Measurements from ENCODE around the gene RASA3. TPM values are rescaled to one million over a fixed set of nuclear protein-coding genes. Genes with fewer than 3 reads are reported as not detected.
A peak's percentile ranks its signal among the peaks of the same experiment; 100 is the strongest.
"Not testable (repeated sequence)": the region's sequence is repeated elsewhere in the genome, so short reads cannot be mapped to it uniquely, and the experiment has no call there.

The RASA3 gene
- total RNA-seq, 2 experiments from 2014 or later: 97.2 to 99.3 TPM

- H3K36me3 Mint-ChIP-seq (ENCODE audit: low read depth): peaks cover 14% of the 10 kb centered on the region
- H3K9me3 Mint-ChIP-seq: no peaks in the 10 kb centered on the region
- no peak for DNase-seq
- H3K27me3 Mint-ChIP-seq: peaks cover 31% of the 10 kb centered on the region
- ChIA-PET POLR2A (interaction anchor here (0.6 kb wide), 1 partner anchor 21 kb away, joined by 3 read pairs; no protein-coding TSS in a partner anchor), CTCF (no interaction called here)
- H3K27ac Mint-ChIP-seq: no peak overlapping the region
- peaks cover 40% of the 10 kb centered on the region for H3K4me1 Mint-ChIP-seq
- no peak overlapping the region for H3K4me3 Mint-ChIP-seq
Measured at GRCh38 chr13:114164053-114164452, 31.6 kb upstream of the RASA3 start.

DNA sequence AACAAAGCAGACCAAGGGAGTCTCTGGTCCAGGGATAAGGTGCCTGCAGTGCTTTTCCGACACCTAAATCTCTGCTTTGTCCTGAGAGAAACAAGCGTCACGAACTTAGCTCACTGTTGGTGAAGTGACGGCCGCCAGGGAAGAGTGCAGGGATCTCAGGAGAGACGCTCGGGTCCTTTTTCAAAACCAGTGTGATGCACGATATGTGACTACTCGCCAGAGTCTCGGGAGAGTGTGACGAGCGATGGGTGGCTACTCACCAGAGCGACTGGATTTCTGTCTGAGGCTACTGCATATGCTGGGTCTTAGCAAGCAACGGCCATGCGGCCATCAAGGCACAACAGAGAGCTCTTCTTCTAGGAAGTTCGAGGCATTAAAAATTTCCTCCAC is 30.1 kb upstream of the RASA3 start:
- Mint-ChIP-seq H3K27me3 (peaks cover 32% of the 10 kb centered on the region), H3K4me1 (peaks cover 54% of the 10 kb centered on the region), H3K4me3 (no peak overlapping the region), H3K27ac (peak overlapping the region; percentile 76), H3K36me3 (ENCODE audit: low read depth) (peaks cover 21% of the 10 kb centered on the region), H3K9me3 (no peaks in the 10 kb centered on the region)
- DNase-seq: no peak
- POLR2A ChIA-PET: interaction anchor here (0.8 to 4.2 kb wide), 15 partner anchors 11 to 118 kb away, joined by 3 to 28 read pairs (median 4); partner anchors contain the start of gene RASA3
- CTCF ChIA-PET: interaction anchor here (0.9 to 2.0 kb wide), 7 partner anchors 9 to 52 kb away, joined by 3 to 7 read pairs (median 4); no protein-coding TSS in a partner anchor

GRCh38 chr13:114161644-114162532 is 29.5 kb upstream of the RASA3 start:
- peak; percentile 43 for DNase-seq
- CTCF ChIA-PET: interaction anchor here (0.9 to 2.0 kb wide), 8 partner anchors 9 to 52 kb away, joined by 3 to 7 read pairs (median 4); no protein-coding TSS in a partner anchor
- H3K9me3 Mint-ChIP-seq: no peaks in the 10 kb centered on the region
- H3K4me3 Mint-ChIP-seq: peak overlapping the region; percentile 53
- peak overlapping the region; percentile 76 for H3K27ac Mint-ChIP-seq
- peaks cover 21% of the 10 kb centered on the region for H3K36me3 Mint-ChIP-seq (ENCODE audit: low read depth)
- H3K4me1 Mint-ChIP-seq: peaks cover 59% of the 10 kb centered on the region
- POLR2A ChIA-PET: interaction anchor here (0.7 to 4.2 kb wide), 17 partner anchors 10 to 119 kb away, joined by 3 to 28 read pairs (median 4); partner anchors contain the start of gene RASA3
- peaks cover 32% of the 10 kb centered on the region for H3K27me3 Mint-ChIP-seq

DNA sequence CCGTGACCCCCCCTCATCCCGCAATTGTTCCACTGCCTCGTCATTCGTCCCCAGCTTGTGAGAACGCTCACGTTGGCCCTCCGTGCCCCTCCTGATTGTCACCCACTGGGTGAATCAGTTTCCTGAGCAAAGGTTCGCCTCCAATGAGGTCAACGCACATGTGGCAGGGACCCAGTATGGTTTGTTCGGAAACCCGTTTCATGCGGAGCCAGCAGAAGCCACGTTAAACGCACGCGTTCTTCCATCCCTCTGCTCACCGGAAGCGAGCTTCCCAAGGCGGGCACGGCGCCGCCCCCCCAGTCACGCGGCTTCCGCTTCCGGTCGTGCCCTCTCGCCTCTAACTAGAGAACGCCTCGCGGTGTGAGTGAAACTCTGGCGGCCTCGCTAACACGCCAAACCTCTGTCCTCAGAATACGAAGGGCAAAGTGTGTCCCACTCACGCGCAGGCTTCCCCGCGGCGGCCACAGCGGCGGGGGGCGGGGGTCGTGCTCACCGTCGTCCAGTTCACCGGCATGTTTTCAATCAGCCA is 28.7 kb upstream of the RASA3 start:
- ChIA-PET CTCF (interaction anchor here (0.6 to 2.0 kb wide), 5 partner anchors 8 to 50 kb away, joined by 3 to 7 read pairs (median 3); no protein-coding TSS in a partner anchor), POLR2A (interaction anchor here (0.7 to 4.2 kb wide), 8 partner anchors 9 to 96 kb away, joined by 3 to 28 read pairs (median 6); partner anchors contain the start of gene RASA3)
- no peaks in the 10 kb centered on the region for H3K9me3 Mint-ChIP-seq
- H3K27ac Mint-ChIP-seq: no peak overlapping the region
- DNase-seq: no peak
- peaks cover 21% of the 10 kb centered on the region for H3K36me3 Mint-ChIP-seq (ENCODE audit: low read depth)
- H3K27me3 Mint-ChIP-seq: peaks cover 32% of the 10 kb centered on the region
- peaks cover 66% of the 10 kb centered on the region for H3K4me1 Mint-ChIP-seq
- no peak overlapping the region for H3K4me3 Mint-ChIP-seq

DNA sequence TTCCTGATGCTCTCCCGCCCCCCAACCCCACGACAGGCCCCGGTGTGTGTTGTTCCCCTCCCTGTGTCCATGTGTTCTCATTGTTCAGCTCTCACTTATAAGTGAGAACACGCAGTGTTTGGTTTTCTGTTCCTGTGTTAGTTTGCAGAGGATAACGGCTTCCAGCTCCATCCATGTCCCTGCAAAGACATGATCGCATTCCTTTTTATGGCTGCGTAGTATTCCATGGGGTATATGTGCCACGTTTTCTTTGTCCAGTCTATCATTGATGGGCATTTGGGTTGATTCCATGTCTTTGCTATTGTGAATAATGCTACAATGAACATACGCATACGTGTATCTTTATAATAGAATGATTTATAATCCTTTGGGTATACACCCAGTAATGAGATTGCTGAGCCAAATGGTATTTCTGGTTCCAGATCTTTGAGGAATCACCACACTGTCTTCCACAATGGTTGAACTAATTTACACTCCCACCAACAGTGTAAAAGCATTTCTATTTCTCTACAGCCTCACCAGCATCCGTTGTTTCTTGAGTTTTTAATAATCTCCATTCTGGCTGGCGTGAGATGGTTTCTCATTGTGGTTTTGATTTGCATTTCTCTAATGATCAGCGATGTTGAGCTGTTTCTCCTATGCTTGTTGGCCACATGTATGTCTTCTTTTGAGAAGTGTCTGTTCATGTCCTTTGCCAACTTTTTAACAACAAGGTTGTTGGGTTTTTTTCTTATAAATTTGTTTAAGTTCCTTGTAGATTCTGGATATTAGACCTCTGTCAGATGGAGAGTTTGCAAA is 26.6 kb upstream of the RASA3 start:
- Mint-ChIP-seq H3K27me3 (peaks cover 27% of the 10 kb centered on the region), H3K4me1 (peaks cover 70% of the 10 kb centered on the region), H3K36me3 (ENCODE audit: low read depth) (peaks cover 21% of the 10 kb centered on the region), H3K27ac (peak overlapping the region; percentile 3)
- H3K9me3 Mint-ChIP-seq, CTCF ChIA-PET, H3K4me3 Mint-ChIP-seq, DNase-seq: not testable (repeated sequence)
- POLR2A ChIA-PET: interaction anchor here (4.2 kb wide), 1 partner anchor 16 kb away, joined by 26 read pairs; no protein-coding TSS in a partner anchor

- Mint-ChIP-seq H3K27ac (peak overlapping the region; percentile 62), H3K9me3 (peaks cover 6% of the 10 kb centered on the region), H3K4me1 (peaks cover 77% of the 10 kb centered on the region), H3K36me3 (ENCODE audit: low read depth) (peaks cover 28% of the 10 kb centered on the region), H3K4me3 (no peak overlapping the region), H3K27me3 (peaks cover 29% of the 10 kb centered on the region)
- no peak for DNase-seq
- ChIA-PET POLR2A (interaction anchor here (1.1 to 1.7 kb wide), 2 partner anchors 10 to 15 kb away, joined by 6 read pairs; no protein-coding TSS in a partner anchor), CTCF (no interaction called here)
Measured at GRCh38 chr13:114157869-114158495, 25.6 kb upstream of the RASA3 start.

DNA sequence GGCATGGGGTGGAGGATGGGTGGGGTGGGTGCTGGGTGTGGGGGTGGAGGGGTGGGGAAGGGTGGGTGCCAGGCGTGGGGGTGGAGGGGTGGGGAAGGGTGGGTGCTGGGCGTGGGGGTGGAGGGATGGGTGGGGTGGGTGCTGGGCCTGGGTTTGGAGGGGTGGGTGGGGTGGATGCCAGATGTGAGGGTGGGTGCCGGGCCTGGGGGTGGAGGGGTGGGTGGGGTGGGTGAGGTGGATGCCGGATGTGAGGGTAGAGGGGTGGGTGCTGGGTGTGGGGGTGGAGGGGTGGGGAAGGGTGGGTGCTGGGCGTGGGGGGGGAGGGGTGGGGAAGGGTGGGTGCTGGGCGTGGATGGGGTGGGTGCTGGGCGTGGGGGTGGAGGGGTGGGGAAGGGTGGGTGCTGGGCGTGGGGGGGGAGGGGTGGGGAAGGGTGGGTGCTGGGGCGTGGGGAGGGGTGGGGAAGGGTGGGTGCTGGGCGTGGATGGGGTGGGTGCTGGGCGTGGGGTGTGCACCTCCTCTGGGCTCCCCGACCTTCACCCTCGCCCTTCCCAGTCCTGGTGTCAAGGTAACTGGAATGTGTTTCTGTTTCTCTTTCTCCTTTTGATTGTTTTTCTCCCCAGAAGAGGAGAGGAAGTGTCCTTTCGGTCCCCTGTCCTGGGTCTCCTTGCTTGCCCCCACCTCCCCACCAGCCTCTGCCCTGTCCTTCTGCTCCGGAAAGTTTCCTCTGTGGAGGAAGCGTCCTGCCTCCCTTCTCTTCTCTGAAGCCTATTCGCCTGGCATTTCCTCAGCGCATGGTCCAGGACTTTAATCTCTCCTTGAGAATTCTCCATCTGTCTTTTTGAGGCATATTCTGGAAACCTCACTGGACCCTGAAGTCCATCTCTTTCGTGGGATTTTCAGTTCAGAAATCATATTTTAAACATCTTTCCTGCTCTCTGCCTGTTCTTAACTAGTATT is 23.8 kb upstream of the RASA3 start:
- no peak for DNase-seq
- H3K27ac Mint-ChIP-seq: peak overlapping the region; percentile 84
- no peak overlapping the region for H3K4me3 Mint-ChIP-seq
- peaks cover 6% of the 10 kb centered on the region for H3K9me3 Mint-ChIP-seq
- ChIA-PET CTCF (no interaction called here), POLR2A (interaction anchor here (1.1 to 1.7 kb wide), 2 partner anchors 8 to 13 kb away, joined by 6 read pairs; no protein-coding TSS in a partner anchor)
- H3K27me3 Mint-ChIP-seq: peaks cover 23% of the 10 kb centered on the region
- peaks cover 30% of the 10 kb centered on the region for H3K36me3 Mint-ChIP-seq (ENCODE audit: low read depth)
- H3K4me1 Mint-ChIP-seq: peaks cover 76% of the 10 kb centered on the region

GRCh38 chr13:114155320-114155719 is 22.9 kb upstream of the RASA3 start:
- no peak overlapping the region for H3K4me3 Mint-ChIP-seq
- H3K36me3 Mint-ChIP-seq (ENCODE audit: low read depth): peaks cover 30% of the 10 kb centered on the region
- DNase-seq: no peak
- ChIA-PET CTCF (no interaction called here), POLR2A (no interaction called here)
- peaks cover 6% of the 10 kb centered on the region for H3K9me3 Mint-ChIP-seq
- peaks cover 18% of the 10 kb centered on the region for H3K27me3 Mint-ChIP-seq
- H3K27ac Mint-ChIP-seq: no peak overlapping the region
- H3K4me1 Mint-ChIP-seq: peaks cover 77% of the 10 kb centered on the region

DNA sequence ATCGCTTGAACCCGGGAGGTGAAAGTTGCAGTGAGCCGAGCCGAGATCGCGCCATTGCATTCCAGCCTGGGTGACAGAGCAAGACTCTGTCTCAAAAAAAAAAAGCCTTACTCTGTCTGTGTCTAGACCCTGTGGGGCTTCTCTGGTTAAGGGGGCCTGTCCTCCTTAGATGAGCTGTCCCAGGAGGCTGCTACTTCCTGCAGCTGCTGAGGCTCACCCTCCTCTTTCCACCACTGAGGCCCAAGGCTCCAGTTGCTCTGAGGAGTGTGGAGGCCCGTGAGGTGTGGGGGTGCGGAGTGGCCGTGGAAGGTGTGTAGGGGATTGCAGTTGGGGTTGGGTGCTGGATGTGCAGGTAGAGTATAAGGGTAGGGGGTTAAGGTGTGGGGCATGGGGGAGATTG is 22.1 kb upstream of the RASA3 start:
- Mint-ChIP-seq H3K4me1 (peaks cover 77% of the 10 kb centered on the region), H3K36me3 (ENCODE audit: low read depth) (peaks cover 22% of the 10 kb centered on the region), H3K27ac (no peak overlapping the region), H3K9me3 (peaks cover 6% of the 10 kb centered on the region), H3K27me3 (peaks cover 12% of the 10 kb centered on the region), H3K4me3 (no peak overlapping the region)
- ChIA-PET POLR2A (no interaction called here), CTCF (no interaction called here)
- no peak for DNase-seq

DNA sequence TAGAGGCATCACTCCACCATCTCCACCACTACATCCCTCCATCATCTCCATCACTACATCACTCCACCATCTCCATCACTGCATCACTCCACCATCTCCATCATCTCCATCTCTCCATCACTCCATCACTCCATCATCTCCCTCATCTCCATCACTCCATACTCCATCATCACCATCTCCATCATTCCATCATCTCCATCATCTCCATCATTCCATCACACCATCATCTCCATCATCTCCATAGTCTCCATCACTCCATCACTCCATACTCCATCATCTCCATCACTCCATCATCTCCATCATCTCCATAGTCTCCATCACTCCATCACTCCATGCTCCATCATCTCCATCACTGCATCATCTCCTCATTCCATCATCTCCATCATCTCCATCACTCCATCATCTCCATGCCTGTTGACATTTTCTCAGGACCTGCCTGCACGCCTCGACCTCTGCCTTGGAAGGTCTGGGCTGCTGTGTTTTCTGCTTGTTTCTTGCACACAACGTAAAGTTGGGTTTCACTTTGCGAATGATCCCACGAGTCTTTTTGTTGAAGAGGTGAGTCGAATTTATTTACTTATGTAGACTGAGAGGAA is 21.2 kb upstream of the RASA3 start:
- DNase-seq: no peak
- no peak overlapping the region for H3K4me3 Mint-ChIP-seq
- H3K27ac Mint-ChIP-seq: peak overlapping the region; percentile 56
- peaks cover 6% of the 10 kb centered on the region for H3K9me3 Mint-ChIP-seq
- H3K4me1 Mint-ChIP-seq: peaks cover 77% of the 10 kb centered on the region
- POLR2A ChIA-PET: no interaction called here
- CTCF ChIA-PET: no interaction called here
- peaks cover 6% of the 10 kb centered on the region for H3K27me3 Mint-ChIP-seq
- H3K36me3 Mint-ChIP-seq (ENCODE audit: low read depth): peaks cover 18% of the 10 kb centered on the region

- no peak for DNase-seq
- ChIA-PET CTCF (interaction anchor here (0.7 to 1.0 kb wide), 2 partner anchors 9 to 59 kb away, joined by 3 read pairs; no protein-coding TSS in a partner anchor), POLR2A (interaction anchor here (1.9 kb wide), 2 partner anchors 10 to 22 kb away, joined by 7 to 16 read pairs; no protein-coding TSS in a partner anchor)
- Mint-ChIP-seq H3K36me3 (ENCODE audit: low read depth) (peaks cover 16% of the 10 kb centered on the region), H3K4me1 (peaks cover 77% of the 10 kb centered on the region), H3K27me3 (peaks cover 6% of the 10 kb centered on the region), H3K9me3 (peaks cover 6% of the 10 kb centered on the region), H3K27ac (no peak overlapping the region), H3K4me3 (no peak overlapping the region)
Measured at GRCh38 chr13:114152831-114153371, 20.5 kb upstream of the RASA3 start.

Data from activated CD4-positive, alpha-beta memory T cell treated with anti-CD3 and anti-CD28 coated beads, Interleukin-2, amount 10 ng/mL, durations not matched to agents 7 days and 5 days (primary cell).